Suprapubic skin (tissue), 4 donors: ENCODE results near the gene ARMC8. TPM values are rescaled to one million over a fixed set of nuclear protein-coding genes. Genes with fewer than 3 reads are reported as not detected.

Source experiments
- DNase-seq, 2 donors: peaks; one replicate each; pipeline ENCODE4 v3.0.0-alpha.2; 2019; ENCODE audit warnings: low spot score in 2 of 2
- H3K27ac ChIP-seq: fragments of 200-600 bp; sonication (generic); one replicate; pipeline ENCODE4 v1.5.1; 2019
- H3K27me3 ChIP-seq: fragments of 200-600 bp; sonication (generic); one replicate; pipeline ENCODE4 v1.5.1; 2019
- H3K36me3 ChIP-seq: fragments of 200-600 bp; sonication (generic); one replicate; pipeline ENCODE4 v1.5.1; 2019
- H3K4me1 ChIP-seq: fragments of 200-600 bp; sonication (generic); one replicate; pipeline ENCODE4 v1.5.1; 2019
- H3K4me3 ChIP-seq: fragments of 200-600 bp; sonication (generic); one replicate; pipeline ENCODE4 v1.5.1; 2019; ENCODE audit warnings: mild to moderate bottlenecking
- H3K9me3 ChIP-seq: fragments of 200-600 bp; sonication (generic); one replicate; pipeline ENCODE4 v1.5.1; 2019
- CTCF ChIP-seq, 2 donors: fragments of 200-600 bp in 1 of 2; fragments of 450-650 bp in 1 of 2; sonication (generic) in 1 of 2; IDR thresholded peaks; one replicate each; pipeline ENCODE4 v1.5.1; 2016 to 2019; ENCODE audit warnings: antibody characterized with exemption in 2 of 2, mild to moderate bottlenecking in 1 of 2, moderate library complexity in 1 of 2
- EP300 ChIP-seq: sonication (generic); formaldehyde crosslinking; IDR thresholded peaks from one replicate; pipeline ENCODE4 v1.6.1; 2017; ENCODE audit warnings: antibody characterized with exemption
- POLR2A ChIP-seq, 2 donors: fragments of 450-650 bp; IDR thresholded peaks; one replicate each; pipeline ENCODE4 v1.6.1; 2017; ENCODE audit warnings: antibody characterized with exemption in 2 of 2, mild to moderate bottlenecking in 2 of 2, moderate library complexity in 2 of 2
- POLR2AphosphoS5 ChIP-seq, 3 donors: sonication (generic); formaldehyde crosslinking; IDR thresholded peaks; one replicate each; pipeline ENCODE4 v1.6.1; 2017; ENCODE audit warnings: antibody characterized with exemption in 3 of 3
- WGBS: methylation state at CpG from one replicate; pipeline ENCODE4 v1.1.5; 2018; 5-methylcytosine and 5-hydroxymethylcytosine counted together
- total RNA-seq, 4 donors: library from RNA; depleted of rRNA; stranded (reverse); fragments of >200 nt; gene quantifications; one replicate each; pipeline ENCODE4 v1.1.0, GENCODE V29; 2016

The ARMC8 gene
- total RNA-seq, 4 donors from 2014 or later, result 32.2 to 86.7 (median 33.3) TPM

- Histone ChIP-seq H3K4me1 (no peaks in the 10 kb centered on the region), H3K36me3 (peaks cover 14% of the 10 kb centered on the region), H3K27ac (no peak overlapping the region), H3K27me3 (no peaks in the 10 kb centered on the region), H3K9me3 (no peaks in the 10 kb centered on the region), H3K4me3 (no peak overlapping the region)
- no peak for DNase-seq
- TF ChIP-seq POLR2A (IDR thresholded peaks at IDR 0.05) (no peak), POLR2AphosphoS5 (IDR thresholded peaks at IDR 0.05) (no peak), EP300 (no peak)
- WGBS, result 94% methylated on average over 4 of the region's 4 CpGs
Measured at GRCh38 chr3:138259126-138259525, 72.0 kb downstream of the ARMC8 start.

- no peaks in the 10 kb centered on the region for H3K4me1 ChIP-seq
- H3K27ac ChIP-seq, result no peak overlapping the region
- H3K27me3 ChIP-seq, result no peaks in the 10 kb centered on the region
- no peak for DNase-seq
- TF ChIP-seq CTCF (IDR thresholded peaks at IDR 0.05) (no peak), POLR2A (IDR thresholded peaks at IDR 0.05) (no peak), POLR2AphosphoS5 (IDR thresholded peaks at IDR 0.05) (no peak), EP300 (no peak)
- H3K9me3 ChIP-seq, result no peaks in the 10 kb centered on the region
- WGBS, result 68% methylated on average over 1 of the region's 1 CpG
- H3K36me3 ChIP-seq, result peaks cover 27% of the 10 kb centered on the region
- H3K4me3 ChIP-seq, result no peak overlapping the region
Measured at GRCh38 chr3:138260611-138261010, 73.5 kb downstream of the ARMC8 start.

GRCh38 chr3:138263104-138263503, 76.0 kb downstream of the ARMC8 start:
- Histone ChIP-seq H3K27ac (no peak overlapping the region), H3K4me3 (no peak overlapping the region), H3K27me3 (no peaks in the 10 kb centered on the region), H3K36me3 (peaks cover 50% of the 10 kb centered on the region), H3K9me3 (no peaks in the 10 kb centered on the region), H3K4me1 (no peaks in the 10 kb centered on the region)
- TF ChIP-seq CTCF (IDR thresholded peaks at IDR 0.05), result no peak
- TF ChIP-seq POLR2AphosphoS5 (IDR thresholded peaks at IDR 0.05), result no peak
- TF ChIP-seq POLR2A (IDR thresholded peaks at IDR 0.05), result no peak
- TF ChIP-seq EP300, result no peak
- no peak for DNase-seq
- WGBS, result 63% methylated on average over 2 of the region's 2 CpGs

- WGBS, result 88% methylated on average over 1 of the region's 1 CpG
- TF ChIP-seq POLR2A (IDR thresholded peaks at IDR 0.05) (no peak), EP300 (no peak), CTCF (IDR thresholded peaks at IDR 0.05) (no peak), POLR2AphosphoS5 (IDR thresholded peaks at IDR 0.05) (no peak)
- H3K9me3 ChIP-seq, result no peaks in the 10 kb centered on the region
Measured at GRCh38 chr3:138265745-138266144, 78.6 kb downstream of the ARMC8 start.

GRCh38 chr3:138267083-138267482, 80.0 kb downstream of the ARMC8 start:
- no peak for DNase-seq
- no peak overlapping the region for H3K4me3 ChIP-seq

More at GRCh38 chr3:138265745-138266144, 78.6 kb downstream of the ARMC8 start:
- peaks cover 57% of the 10 kb centered on the region for H3K36me3 ChIP-seq
- DNase-seq, result no peak
- no peak overlapping the region for H3K27ac ChIP-seq
- no peak overlapping the region for H3K4me3 ChIP-seq
- no peaks in the 10 kb centered on the region for H3K4me1 ChIP-seq
- no peaks in the 10 kb centered on the region for H3K27me3 ChIP-seq

More at GRCh38 chr3:138267083-138267482, 80.0 kb downstream of the ARMC8 start:
- H3K9me3 ChIP-seq, result no peaks in the 10 kb centered on the region
- H3K36me3 ChIP-seq, result peaks cover 69% of the 10 kb centered on the region
- H3K27ac ChIP-seq, result no peak overlapping the region
- WGBS, result 98% methylated on average over 3 of the region's 3 CpGs
- H3K27me3 ChIP-seq, result no peaks in the 10 kb centered on the region
- no peaks in the 10 kb centered on the region for H3K4me1 ChIP-seq
- no peak for TF ChIP-seq POLR2A (IDR thresholded peaks at IDR 0.05)
- no peak for TF ChIP-seq POLR2AphosphoS5 (IDR thresholded peaks at IDR 0.05)
- TF ChIP-seq EP300, result no peak
- TF ChIP-seq CTCF (IDR thresholded peaks at IDR 0.05), result no peak
